HG03565 (cell line): ENCODE measurements around the gene USP47.

Experiments used
- ATAC-seq: cut with Tn5 transposase; IDR thresholded peaks from one replicate; pipeline ENCODE4 v1.9.1; 2021; ENCODE audit warnings: mild to moderate bottlenecking, moderate library complexity; ENCODE audit not compliant: unreplicated experiment

USP47 gene

DNA sequence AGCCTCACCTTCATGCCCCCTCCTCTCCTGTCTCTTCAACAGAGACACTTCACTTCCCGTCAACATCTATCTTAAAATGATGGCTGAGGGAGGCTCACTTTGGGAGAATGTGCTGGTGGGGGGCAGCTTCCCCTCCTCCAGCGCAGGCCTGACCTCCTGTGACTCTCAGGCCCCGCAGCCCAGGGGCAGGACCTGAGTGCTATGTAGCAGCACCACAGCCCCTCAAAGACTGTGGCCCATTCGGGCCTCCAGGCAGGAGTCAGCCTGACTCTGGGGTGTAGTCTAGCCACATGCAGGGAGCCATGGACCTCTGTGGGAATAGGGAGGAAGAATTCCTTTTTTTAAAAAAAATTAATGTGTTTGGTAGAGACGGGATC lies 123.0 kb downstream of the USP47 start:
- ATAC-seq: no peak

DNA sequence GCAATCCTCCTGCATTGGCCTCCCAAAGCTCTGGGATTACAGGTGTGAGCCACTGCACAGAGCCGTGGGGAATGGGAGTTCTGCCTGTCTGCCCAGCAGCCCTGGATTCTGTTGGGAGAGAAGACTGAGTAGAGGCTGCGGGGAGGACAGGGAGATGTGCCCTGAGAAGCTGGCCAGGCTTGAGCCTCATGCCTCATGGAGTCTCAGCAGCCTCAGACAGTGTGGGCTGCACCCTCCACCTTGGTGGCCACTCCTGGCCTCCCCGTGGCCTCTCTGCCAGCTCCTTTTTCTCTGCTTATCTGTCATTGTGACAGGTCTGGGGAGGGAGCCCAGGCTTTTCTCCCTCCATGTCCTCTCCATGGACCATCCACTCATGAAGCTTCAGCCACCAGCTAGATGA lies 123.4 kb downstream of the USP47 start:
- no peak for ATAC-seq

DNA sequence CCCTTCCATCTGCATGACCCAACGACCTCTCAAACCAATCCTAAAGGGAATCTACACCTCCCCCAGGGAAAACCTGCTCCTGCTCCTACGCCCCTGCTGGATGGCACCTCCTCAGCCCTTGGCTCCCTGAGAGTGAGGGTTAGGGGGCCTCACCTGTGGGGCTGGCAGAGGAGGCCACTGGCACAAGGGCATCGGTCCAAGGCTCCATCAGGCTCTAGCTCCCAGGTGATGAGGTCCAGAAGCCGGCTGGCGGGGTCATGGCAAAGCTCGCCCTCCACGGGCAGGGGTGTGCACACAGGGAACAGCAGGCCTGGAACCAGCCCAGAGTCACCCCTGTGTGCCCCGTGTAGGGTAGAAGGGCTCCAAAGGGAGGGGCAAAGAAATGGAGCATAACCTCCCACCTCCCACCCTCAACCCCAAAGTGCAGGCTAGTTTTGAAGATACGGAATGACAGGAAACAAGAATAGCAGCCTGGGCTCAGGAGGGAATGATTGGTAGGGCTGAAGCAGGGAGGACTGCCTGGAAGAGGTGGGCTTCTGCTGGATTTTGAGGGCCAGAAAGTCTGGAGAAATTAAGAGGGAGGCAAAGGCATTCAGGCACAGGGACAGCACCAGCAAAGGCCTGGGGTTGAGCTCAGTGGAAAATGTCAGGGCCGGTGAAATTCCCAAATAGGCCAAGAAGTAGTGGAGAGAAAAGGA lies 124.0 kb downstream of the USP47 start:
- ATAC-seq: no peak

DNA sequence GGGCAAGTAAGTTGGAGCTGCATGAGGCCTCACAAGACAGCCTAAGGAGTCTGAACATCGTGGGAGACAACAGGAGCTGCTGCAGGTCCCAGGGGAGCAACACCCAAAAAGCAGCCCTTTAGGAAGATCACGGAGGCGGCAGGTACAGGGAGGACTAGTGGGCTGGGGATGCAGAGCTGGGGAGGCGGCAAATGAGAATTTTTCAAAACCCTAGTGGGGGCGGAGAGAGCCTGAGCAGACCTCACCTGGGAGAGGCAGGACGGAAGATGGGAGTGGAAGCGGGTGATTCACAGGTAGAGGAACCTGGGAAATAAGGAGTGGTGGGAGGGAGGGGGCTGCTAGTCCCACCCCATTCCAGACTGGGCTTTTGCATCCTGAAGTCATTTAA lies 124.6 kb downstream of the USP47 start:
- ATAC-seq: no peak

DNA sequence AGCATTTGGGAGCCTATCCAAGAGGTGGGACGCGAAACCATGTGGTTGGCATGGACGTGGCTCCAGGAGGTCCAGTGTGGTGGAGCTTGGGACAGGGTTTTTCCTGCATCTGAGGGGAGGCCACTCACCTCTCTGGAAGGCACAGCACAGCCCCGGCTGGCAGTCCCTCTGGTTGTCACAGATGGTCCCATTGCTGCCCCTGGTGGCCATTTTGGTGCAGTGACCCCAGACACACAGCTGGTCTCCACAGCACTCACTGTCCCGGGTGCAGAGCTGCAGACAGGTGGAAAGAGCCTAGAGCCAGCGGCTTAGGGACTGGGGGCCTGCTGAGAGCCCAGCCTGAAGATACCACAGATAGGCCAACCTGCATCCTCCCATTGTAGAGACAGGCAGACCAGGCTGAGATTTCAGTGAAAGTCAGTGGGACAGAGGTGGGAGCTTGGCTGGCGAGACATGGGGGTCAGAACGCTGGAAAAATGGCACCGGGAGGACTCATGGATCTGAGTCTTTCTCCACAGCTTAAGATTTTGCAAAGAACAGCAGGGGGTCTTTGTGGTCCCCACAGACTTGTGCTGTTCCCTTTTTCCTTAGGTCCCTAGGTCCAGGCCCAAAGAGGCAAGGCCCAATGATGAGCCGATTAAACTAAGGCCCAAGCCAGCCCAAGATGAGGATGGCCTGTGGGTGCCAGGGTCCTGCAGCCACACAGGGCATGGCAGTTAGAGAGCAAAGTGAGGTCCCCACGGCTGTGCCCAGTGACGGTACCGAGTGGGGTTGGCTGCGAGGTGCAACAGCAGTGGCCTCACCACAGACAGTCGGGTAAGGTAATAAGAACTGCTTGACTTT lies 125.3 kb downstream of the USP47 start:
- peak; percentile 93 for ATAC-seq

DNA sequence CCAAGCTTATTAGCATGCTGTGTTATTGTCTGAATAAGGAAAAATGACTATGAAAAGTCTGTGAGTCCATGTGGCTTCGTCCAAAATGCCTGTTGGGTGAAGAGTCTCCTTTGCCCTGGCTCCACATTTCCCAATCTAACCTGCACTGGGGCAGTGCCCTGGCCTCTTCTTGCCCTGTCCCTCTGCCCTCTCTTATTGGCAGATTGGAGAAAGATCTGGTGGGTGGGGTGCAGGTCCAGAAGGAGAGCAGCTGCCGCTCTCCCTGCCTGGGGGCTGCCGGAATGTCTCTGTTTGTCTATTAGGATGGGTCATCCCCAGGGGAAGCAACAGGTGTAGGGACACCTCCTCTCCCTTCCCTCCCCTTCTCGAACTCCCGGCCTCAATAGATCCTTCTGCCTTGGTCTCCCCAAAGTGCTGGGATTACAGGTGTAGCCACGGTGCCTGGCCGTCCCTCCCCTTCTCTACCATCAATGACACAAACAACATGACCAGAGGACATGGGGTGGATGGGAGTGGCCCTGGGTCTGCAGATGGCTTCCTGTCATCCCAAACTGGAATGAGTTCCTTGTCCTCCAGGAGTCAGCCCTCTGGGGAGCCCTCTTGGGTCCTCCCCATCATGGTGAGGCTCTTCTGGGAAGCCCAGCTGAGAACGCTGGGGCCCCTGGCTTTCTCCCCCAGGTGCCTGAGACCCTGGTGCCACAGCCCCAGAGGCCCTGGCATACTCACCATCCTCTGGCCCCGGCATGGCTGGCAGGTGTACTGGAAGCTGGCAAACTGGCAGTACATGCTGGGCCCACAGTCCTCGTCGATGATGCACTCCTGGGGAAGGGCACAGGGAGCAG lies 126.1 kb downstream of the USP47 start:
- no peak for ATAC-seq

DNA sequence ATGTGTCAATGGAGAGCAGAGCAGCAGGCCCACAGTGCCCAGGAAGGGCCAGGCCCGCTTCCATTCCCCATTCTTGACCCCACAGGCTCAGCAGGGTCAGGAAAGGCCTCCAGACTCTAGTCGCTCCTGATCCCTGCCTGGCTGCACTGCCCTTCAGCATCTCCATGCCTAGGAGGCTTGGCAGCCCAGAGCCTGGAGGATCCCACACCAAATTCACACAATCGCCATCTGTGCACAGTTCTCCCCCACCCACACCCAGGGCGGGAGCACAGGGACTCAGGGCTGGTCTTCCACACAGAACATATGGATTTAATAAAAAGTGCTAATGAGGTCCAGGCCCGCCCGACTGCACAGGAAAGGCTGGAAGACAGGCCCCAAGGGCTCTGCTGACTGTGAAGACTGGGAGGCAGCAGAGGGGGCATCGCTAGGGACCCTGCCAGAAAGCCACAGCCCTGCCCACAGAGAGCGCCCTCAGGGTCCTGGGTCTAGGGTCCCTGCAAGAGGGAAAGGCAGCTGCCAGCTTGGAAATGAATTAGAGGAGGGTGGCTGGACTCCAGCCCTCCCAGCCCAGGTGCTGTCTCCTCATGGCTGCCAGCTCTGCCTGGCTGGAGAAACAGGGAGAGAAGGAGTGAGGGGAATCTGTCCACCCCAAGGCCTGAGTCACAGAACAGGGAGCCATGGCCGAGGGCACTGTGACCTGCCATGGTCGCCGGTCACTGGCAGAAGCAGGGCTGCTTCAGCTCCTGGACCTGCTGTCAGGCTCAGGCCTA lies 126.9 kb downstream of the USP47 start:
- no peak for ATAC-seq

DNA sequence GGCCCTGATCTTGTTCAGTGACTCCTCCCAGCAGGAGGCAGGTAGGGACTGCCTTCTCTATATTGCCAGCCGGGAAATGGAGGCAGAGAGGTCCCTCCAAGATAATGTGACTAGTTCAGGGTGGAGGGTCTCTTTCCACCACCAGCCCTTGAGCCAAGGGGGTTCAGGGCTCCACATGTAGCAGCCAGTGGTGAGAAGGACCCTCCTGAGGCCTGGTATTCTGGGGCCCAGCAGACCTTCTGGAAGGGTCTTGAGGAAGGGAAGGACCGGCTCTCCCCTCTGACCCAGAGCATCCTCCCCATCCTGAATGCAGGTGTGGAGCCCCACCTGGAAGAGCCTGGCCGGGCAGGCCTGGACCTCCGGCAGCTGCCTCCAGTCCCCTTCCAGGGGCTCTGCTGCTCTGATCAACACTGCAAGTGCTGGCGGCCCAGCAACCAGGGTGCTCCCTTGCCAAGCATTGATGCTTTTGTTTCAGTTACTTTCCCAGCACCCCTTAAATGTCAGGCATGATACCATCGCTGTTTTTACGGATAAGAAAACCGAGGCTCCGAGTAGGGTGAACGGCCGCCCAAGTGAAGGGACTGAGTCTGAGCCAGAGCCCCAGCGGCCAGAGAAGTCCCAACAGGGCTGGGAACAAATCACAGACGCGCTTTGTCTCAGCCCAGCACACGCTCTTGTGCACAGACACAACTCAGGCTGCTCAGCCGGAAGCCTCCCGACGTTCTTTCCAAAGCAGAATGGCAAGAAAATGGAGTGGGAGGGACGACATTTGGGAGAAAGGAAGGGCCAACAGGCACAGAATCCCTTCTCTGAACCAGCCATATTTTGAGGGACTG lies 127.8 kb downstream of the USP47 start:
- ATAC-seq: no peak

DNA sequence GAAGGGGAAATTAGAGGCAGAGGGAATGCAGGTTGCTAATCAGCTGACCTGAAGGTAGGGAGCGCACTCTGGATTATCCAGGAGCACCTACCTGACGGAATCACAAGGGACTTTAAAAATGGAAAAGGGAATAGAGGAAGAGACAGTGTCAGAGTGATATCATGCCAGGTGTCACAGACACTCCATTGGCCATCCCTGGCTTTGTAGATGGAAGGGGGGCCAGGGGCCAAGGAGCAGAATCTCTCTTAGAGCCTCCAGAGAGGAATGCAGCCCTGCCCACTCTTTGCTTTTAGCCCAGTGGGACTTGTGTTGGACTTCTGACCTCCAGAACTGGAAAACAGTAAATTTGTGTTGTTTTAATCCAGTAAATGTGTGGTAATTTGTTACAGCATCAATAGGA lies 128.8 kb downstream of the USP47 start:
- ATAC-seq: no peak

DNA sequence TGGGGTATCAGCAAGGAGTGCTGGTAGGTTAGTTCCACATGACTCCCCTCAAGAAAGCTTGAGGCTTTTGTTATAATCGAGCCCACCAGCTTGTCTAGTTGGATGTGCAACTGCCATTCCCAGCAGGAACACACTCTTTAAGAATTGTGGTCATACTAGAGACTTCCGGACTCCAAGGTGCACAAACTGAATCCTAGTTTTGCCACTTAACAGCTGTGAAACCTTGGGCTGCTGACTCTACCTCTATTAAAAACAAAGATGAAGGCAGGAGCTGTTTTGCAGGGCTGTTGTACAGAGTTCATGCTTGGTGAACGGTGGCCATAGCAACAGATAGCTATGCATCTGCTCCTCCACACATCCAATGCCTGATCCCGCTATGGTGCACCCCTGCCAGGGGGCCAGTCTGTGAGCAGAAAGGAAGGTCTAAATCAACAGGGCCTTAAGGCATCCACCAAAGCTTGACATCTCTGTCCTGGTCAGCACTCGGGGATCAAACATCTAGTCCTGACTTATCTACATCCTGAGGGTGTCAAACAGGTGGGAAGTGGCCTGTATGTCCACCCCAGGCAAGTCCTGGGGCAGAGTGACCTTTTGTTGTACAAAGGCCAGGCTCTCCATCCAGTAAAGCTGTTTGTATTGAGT lies 130.3 kb downstream of the USP47 start:
- no peak for ATAC-seq

DNA sequence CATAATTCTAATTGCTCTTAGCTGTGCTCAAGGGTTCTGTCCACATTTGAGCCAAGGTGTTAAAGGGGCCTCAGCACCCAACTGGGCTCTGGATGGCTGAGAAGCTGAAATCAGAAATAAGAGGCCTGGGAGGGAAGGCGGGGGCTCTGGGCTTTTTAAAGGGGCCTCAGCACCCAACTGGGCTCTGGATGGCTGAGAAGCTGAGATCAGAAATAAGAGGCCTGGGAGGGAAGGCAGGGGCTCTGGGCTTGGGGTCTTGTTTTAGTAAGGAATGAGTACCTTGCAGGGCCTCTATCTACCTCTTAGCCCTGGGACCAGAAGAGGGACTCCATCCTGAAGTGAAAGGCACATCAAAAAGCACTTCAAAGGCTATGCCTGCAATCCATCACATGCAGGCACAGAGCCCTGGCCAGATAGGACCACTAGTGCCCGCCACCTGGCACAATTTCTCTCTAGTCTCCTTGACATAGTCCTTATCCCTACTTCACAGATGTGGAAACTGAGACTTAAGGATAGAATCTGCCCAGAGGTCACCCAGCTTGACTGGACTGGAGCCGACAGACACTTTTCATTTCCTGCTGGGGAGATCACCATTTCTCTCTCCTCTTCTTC lies 131.1 kb downstream of the USP47 start:
- ATAC-seq: no peak

DNA sequence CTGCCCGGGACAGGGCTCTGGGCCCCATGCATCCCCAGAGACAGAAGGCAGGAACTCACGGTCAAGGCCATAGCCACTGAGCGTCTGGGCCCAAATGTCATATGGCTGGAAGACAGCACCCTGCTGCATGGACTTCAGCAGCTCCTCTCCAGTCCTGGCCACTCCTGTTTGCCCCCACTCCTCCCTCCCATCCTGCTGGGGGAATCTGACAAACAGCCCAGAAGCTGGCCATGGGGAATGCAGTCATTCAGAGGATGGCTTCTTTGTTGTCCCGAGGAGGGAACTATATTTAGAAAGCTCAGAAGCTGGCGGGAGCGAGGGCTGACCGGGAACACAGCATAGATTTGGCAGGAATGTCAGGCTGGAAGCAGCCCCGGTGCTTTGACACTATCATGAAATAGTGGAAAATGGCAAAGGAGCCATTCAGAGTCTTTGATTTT lies 131.6 kb downstream of the USP47 start:
- ATAC-seq: no peak

DNA sequence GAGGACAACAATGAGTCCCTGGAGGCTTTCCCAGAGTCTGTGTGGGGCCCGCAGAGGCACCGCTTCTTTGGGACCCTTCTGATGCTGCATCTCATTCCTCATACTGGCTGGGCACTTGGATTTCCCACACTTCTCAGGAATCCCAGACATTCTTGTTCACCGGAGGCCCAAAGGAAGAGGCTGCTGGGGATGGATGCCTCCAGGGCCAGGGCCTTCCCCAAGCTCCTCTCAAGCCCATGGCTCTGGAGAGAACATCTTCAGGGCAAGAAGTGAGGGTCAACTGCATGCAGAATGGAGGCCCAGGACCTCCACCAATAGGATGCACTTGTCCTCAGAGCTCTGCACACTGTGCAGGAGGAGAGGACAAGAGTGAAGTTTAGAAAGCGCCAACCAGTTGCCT lies 132.1 kb downstream of the USP47 start:
- no peak for ATAC-seq

DNA sequence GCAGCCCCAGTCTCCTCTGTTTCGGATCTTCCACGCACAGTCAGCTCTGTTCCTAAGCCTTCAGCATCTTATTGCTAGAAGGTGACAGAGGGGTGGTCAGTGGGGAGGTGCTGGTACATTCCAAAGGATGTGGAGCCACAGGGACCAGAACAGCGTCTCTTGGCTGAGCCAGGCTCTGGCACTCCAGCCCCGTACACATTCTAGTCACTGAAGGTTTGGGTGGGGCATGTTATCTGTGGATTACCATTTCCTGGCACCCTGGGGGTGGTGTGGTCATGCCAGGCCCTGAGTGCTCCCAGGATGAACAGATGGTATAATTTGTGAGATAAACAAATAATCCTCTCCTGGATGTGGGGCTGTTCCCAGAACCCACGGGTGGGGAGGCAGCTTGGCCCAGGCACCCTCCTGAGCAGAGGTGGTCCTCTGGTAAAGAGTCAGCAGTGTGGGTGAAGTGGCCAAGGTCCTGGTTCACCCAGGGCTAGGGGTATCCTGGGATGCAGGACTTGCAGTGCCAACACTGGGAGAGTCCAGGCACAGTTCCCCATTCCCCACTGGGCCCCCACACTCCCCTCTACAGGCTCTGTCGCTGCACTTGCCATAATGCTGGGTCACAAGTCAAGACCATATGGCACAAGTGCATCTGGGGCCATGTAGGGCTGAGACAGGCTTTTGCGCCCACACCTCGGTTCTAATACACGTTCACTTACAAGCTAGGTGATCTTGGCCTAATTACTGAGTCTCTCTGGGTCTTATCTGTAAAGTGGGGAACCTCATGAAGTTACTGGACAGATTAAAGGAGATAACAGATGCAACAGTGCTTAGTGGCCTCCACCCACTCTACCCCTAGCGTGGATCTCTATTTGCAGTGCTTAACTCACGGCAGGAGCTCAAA lies 133.7 kb downstream of the USP47 start:
- ATAC-seq: no peak

DNA sequence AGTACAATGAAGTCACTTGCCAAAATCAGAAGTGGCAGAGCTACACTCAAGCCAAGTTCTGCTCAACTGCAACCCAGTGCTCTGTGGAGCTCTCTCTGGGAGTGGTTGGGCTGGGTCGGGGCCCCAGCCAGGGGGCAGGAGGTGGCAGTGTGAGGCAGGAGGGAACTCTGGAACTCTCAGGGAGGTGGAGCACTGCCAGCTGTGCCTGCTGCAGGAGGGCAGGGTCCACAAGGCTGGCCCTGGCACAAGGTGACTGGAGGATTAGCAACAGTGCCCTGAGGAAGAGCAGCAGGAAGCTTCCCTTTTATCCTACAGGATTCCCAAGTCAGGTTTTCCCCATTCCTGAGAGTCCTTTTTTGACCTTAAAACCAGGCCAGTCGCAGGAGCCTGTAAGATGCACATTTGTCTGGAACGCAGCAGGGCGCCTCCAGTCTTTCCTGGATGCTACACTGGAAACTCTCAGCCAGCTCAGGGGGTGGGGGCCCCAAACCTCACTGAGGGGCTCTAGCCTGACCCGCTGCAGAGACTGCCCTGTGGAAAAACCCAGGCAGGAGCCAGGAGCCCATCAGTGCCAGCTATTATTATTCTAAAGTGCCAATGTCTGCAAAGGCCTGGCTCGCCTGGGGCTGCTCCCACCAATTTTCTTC lies 134.8 kb downstream of the USP47 start:
- no peak for ATAC-seq

DNA sequence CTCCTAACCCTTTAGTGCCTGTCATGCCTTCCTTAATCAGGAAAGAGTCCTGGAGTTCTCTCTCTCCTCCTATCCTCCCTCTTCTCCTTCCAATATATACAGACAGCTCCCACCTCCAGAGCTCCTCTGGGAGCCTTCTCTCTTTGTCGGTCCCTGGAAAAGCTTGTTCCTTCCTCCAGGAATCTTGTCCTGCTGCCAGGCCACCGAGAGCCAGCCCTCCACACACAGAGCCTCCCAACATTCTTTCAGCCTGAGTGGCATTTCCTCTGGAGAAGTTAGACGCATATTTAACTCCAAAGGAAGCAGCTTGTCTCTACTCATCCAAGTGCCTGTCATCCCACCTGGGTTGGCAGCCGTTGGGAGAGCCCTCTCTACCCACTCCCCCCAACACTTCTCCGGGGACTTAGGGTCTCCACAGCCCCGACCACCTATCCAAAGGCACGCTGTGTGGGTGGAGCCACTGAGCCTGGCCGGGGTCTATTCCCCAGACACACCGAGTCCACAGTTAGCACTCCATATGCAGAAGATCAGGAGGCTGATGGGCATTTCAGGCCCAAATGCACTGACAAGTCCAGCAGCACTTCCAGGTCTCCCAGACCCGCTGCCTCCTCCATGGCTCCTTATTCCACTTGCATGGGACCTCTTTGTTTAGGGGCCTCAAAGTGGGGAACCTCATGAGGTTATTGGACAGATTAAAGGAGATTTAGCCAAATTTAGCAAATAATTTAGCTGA lies 135.6 kb downstream of the USP47 start:
- ATAC-seq: no peak

DNA sequence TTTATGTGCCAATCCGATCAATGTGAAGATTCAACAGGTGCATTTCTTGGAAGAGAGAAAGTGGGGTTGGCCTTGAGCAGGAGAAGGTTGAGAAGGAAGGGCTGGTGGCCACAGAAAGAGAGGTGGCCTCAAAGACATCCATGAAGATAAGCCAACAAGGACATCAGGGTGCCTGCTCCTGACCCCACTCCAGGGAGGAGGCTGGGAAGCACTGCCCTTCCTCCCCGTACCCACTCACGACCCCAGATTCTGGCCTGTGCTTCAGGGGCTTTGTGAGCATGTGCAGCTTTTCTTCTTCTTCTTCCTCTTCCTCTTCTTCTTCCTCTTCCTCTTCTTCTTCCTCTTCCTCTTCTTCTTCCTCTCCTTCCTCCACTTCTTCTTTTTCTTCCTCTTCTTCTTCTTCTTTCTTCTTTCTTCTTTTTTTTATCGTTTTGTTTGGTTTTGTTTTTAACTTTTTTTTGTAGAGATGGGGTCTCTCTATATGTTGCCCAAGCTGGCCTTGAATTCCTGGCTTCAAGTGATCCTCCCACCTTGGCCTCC lies 136.4 kb downstream of the USP47 start:
- no peak for ATAC-seq
